GF-D8 (cell line): ENCODE data around the gene PTPRH.

Experiments used
- DNase-seq: peaks from one replicate; lab custom pipeline; 2025; lab: John Stamatoyannopoulos, UW

PTPRH gene

DNA sequence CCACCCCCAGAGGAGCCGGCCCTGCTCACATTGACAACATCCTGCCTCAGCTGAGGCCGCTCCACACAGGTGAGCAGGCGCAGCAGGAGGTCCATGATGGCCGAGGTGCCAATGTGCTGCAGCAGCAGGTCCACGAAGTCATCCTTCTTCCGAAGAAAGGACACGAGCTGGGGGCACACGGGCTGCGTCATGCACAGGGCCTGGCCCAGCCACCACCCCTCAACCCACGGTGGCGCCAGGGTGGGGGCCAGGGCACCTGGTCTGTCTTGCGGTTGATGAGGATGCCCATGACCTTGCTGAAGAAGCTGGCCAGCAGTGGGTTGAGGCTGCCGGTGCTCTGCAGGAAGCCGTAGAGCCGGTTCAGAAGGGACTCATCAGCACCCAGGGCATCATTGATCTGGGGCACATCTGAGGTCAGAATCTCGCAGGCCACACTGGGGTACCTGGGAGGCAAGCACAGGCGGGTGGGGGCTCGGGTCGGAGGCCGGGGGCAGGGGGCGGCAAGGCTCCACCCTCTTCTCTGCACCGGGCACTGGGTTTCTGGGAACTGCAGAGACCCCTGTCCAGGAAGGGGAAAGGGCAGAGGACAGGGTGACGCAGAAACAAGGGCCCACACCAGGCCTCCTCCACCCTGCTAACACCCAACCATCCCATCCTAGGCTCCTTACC lies 36.1 kb upstream of the PTPRH start:
- no peak for DNase-seq

DNA sequence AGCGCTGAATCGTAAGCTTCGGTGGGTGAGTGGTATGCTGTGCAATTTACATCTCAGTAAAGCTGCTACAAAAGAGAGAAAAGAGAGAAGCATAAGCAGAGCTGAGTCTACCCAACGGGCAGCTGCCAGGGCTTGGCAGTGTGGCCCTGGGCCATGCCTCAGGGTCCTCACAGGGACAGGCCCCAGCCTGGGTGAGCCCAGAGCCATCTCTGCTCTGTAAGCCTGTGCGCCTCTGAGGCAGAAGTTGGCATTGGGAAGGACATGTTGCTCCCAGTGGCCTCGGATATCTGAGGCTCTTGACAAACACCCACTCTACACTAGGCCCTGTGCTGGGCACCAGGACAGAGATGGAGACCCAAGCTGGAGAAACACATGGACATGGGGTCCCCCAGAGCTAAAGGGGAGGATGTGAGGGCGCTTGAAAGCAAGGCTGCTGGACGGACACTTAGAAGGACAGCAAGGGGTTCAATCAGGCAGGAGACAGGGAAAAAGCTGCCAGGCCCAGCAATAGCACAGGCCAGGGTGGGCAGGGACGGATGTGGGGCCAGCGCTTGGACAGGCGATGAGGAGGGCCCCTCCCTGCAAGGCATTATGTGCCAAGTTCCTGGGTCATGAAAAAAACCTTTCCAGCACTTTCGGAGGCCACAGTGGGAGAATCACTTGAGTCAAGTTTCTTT lies 34.8 kb upstream of the PTPRH start:
- no peak for DNase-seq

DNA sequence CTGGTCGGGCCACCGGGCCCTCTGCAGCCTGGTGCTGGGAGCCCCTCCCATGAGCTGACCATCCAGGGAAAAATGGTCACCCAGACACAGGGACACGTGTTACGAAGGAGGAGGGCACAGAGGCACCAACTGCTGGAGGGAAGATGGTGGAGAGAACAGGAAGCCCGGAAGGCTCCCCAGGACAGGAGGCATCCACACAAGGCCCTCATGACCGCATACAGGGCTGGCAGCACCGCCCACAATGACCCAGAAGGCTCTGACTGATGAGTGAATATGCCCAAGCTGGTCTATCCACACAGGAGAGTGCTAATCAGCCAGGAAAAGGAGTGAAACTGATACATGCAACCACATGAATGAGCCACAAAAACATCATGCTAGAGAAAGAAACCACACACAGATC lies 33.2 kb upstream of the PTPRH start:
- no peak for DNase-seq

DNA sequence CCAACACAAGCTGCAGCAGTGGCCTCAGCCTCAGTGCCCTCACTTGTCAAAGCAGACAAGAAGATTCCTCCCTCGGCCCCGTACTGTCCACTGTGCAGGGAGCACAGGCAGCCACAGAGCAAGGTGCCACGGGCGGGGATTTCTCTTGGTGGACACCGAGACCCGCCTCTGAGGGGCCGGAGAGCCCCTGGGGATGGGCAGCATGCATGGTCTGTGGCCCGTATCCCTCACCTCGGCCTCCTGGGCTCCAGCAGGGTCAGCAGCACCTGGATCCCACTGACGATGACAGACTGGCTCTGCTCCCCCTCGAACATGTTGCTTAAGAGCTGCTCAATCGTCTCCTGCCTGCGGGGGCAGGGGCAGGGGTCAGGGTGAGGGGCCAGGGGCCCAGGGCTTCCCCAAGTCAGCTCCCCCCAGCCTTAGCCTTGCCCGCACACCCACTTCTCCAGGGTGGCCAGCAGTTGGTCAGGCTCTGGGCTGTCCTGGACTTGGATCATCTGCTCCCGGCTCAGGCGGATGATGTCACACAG lies 32.7 kb upstream of the PTPRH start:
- DNase-seq, result no peak

DNA sequence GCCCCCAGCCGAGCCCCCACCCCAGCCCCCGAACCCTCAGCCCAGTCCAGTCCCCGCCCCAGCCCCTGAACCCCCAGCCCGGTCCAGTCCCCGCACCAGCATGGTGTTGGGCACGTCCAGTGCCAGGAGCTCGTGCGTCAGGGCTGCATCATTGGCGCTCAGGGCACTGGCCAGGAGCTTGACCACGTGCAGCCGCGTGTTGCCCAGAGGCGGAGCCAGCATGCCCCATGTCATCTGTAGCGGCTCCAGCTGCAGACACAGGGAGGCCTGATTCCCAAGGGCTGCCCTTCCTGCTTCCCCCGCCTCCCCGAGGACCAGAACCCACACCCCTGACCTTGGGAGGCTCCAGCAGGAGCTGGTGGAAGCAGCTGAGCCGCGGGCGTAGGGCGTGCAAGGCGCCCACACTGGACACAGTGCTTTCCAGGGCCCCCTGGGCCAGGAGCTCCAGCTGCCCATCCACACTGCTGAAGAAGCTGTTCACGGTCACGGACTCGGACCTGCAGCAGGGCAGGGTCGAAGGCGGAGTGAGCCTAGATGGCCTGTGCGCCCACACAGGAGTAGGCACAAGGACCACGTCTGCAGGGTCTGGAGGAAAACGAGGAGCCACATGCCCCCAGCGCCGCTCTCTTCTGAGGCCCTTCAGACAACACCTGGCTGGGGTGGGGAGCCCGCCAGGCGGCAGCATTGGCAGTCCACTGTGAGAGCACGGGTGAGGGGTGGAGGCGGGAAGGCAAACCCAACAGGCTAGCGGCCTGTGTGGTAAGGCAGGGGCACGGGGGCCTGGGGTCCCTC lies 32.0 kb upstream of the PTPRH start:
- no peak for DNase-seq

DNA sequence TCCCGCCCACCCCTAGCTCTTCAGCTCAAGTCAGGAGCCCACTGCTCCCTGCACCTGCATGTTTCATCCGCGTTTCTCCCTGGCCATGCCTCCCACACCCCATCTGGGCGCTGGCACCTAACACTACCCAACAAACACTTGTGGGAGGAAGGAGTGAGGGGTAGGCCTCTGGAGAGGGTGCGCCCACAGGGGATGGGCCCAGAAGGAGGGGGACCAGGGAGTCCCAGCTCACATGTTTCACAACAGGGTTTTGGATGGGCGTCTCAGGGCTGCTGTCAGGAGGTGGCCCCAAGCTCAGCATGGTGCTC lies 31.4 kb upstream of the PTPRH start:
- DNase-seq, result no peak

DNA sequence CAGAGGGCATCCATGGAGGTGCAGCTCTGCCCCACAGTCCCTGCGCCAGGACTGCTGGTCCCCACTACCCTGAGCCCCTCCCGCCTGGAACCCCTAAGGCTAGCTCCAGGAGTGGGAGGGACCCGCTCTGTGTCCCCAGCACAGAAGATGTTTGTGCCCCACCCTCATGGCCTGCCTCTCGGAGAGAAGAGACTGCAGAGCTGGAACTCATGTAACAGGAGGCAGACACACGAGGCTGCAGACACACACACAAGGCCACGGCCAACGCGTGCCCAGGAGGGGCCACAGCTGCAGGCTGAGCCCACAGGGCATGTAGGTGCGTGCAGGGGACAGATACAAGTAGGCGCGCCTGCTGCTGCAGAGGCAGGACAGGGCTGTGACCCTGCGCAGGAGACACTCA lies 29.7 kb upstream of the PTPRH start:
- no peak for DNase-seq

DNA sequence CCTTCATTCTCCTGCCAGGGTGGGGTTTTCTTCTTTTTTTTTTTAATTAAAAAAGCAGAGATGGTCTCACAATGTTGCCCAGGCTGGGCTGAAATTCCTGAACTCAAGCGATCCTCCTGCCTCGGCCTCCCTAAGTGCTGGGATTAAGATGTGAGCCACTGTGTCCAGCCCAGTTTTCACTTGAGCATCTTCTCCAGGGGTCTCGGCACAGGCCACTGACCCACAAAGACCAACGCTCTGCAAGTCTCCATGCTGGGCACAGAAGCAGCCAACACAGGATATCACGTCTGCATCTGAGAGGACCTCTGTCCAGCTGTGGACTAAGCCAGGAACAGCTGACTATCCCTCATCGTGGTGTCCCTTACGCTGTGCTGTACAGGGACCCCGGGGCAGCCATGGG lies 28.7 kb upstream of the PTPRH start:
- DNase-seq, result no peak

DNA sequence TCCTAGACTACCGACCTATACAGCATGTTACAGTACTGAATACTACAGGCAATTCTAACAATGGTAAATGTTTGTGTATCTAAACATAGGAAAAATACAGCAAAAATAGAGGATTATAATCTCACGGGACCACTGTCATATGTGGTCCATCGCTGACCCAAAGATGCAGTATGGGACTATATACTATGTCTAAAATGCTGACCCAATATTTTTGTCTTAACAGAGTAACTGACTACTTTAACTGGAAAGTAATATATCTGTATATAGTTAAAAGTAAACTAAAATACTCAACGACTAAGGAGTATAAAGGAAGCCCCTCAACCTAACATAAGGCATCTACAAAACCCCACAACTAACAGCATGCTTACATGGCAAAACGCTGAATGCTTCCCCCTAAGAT lies 23.7 kb upstream of the PTPRH start:
- DNase-seq, result no peak

DNA sequence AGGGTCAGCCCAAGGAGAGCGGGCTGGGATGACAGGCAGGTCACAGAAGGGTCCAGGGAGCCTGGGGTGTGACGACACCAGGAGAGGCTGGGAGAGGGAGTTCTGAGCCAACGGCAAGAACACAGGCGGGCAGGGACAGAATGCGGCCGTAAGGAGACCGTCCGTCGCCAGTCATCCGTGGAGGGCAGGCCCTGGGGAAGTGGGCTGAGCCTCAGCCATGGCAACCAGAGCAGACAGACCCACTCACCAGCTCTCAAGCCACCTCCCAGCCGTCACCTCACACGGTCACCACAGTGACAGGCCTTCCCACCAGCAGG lies 22.9 kb upstream of the PTPRH start:
- no peak for DNase-seq

DNA sequence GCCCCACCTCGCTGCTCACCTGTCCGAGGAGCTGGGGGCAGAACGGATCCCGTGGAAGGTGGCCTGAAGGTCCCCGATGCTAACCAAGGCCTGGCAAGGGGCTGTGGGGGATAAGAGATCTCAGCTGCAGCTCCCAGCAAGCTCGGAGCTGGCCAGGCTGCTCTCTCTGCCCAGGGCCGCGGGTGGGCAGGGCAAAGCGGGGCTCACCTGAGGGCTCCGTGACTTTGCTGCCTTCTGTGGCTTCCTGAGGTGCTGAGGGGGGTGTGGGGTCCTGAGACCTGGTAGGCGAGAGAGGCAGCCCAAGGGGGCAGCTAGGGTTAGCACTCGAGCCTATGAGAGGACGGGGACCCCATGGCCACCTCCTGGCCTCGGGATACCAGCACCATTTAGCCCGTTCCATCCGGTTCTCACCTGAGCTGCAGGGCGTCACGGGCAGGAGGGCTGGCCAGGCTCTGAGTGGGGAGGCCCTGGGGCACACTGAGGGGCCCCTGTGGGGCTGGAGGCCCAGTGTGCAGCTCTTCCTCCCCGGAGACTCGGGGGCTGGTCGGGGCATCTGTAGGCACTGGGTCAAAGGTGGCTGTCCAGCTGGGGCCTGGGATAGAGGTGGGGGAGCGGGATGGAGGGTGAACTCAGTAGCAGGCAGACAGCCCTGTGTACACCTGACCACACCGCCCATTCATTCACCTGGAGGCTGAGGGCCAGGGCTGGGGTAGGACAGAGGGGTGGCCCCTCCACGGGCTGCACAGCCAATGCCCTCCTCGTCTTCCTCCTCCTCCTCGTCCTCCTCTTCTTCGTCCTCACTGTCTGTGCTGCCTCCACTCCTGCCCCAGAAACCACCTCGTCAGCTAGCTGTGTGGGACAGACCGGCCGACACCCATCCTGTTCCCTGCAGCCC lies 22.3 kb upstream of the PTPRH start:
- no peak for DNase-seq

DNA sequence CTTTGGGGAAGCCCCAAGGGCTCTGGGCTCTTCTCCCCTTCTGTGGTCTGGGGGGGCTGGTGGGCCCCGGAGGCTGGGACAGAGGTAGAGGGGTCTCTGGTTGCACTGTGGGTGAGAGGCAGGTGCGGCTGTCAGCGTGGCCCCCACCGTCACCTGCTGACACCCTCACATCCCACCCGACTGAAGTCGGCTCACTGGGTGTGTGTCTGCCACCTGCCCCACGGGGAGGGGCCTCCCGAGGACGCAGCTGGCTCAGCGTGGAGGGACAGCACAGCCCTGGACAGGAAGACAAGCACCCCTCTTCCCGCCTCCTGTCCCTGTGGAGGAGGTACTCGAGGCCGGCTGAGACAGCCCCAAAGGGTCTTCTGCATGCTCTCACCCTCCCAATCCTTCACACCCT lies 21.5 kb upstream of the PTPRH start:
- DNase-seq, result no peak

DNA sequence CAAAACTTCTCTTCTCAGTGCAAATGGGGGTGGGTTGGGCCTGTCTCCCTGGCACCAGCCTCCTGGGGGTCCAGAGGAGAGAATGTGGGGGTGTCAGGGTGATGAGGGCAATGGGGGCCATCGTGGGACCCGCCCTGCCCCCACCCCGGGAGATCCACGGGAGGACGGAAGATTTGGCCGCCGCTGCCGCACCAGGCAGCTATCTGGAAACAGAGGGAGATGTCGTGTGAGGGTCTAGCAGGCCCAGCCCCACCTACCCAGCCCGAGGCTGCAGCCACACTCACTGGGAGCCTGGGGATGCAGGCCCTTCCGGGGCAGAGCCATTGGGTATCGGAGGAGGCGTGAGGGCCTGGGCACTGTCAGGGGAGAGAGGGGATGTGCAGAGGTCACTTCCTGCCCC lies 21.0 kb upstream of the PTPRH start:
- DNase-seq, result no peak

DNA sequence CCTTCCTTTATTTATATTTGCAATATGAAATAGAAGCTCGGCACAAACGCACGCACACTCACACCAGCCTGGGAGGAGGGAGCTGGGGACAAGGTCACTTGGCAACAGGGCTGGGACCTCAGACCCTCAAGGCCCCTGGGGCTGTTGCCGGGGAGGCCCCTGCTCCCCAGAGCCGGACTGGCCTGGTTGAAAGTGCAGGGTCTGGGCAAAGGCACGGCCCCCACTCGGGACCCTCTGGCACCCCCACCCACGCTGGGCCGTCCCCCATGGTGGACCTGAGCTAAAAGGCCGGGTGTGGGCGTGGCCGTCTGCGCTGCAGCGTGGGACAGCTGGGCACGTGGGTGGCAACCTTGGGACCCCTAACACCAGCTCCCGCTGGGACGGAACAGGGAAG lies 20.5 kb upstream of the PTPRH start:
- DNase-seq, result no peak

DNA sequence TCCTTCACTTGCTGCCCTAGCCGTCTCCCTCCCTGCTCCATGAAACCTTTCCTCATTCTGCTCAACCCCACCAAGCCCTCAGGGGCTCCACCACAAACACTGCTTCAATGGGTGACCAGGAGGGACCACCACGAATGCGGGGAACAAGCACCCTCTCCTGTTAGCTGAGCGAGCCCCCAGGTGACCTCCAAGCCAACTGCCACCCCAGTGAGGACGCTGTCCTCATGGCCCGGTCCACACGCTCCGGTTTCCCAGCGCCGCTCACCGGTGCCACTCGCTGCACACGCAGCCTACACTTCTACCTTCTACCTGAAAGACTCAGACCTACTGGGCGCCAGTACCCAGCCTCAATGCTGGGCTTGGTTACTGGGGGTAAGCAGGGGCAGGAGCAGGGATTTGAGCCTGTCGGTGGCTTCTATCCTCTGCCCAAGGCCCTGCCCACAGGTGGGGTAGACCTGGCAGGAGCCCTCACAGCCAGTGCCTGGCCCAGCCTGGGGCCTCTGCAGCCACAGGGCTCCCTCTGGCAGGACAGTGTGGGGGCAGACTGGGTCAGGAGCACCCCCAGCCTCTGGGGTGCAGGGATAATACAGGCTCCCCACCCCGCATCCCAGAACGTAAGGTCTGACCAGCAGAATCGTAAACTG lies 20.0 kb upstream of the PTPRH start:
- no peak for DNase-seq

DNA sequence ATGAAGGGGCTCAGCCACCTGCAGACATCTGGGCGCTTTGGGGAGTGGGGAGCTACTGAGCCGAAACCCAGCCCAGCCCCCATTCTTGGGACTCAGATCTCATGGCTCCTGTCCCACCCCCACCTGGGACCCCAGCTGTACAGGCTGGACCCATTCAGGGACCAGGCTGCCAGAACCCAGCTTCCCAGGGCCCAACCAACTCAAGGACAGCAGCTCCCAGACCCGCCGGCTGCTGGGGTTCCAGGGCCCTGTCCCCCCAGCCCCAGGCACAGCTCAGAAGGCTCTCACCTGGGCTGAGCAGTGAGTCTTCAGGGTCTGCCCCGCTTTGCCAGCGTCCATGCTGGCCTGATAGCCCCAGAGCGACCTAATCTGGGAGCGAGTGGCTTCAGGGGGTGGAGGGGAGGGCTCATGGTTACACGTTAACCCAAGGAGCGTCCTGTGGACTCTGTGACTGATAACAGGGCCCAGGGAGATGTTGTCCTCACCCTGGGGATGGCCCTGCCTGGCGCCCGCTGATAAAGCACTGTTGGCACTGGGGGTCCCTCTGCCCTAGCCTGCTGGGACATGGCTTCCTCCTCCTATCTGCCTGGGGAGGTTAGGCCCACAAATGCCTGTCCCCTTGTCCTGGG lies 19.2 kb upstream of the PTPRH start, which contains the start of gene TMEM86B:
TSS of gene TMEM86B (minus strand) at position 361 of the 629 bp plus-strand sequence. CDS start at position 339, 22 bp downstream.
- DNase-seq, result no peak

DNA sequence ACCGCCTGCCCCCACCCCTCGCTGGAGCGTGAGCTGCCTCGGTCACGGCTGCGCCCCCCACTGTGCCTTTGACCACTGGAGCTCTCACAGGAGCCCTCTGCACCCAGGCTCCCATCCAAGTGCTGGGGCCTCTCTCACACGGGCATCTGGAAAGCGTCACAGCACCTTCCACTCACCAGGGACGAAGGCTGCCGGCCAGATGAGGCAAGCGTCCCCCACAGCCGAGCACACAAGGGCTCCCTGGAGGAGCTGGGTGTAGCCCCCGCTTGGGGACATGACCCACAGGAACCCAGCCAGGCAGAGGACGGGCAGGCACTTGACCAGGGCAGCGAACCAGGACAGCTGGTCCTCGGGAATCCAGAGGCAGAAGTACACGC lies 18.7 kb upstream of the PTPRH start:
- DNase-seq, result no peak

DNA sequence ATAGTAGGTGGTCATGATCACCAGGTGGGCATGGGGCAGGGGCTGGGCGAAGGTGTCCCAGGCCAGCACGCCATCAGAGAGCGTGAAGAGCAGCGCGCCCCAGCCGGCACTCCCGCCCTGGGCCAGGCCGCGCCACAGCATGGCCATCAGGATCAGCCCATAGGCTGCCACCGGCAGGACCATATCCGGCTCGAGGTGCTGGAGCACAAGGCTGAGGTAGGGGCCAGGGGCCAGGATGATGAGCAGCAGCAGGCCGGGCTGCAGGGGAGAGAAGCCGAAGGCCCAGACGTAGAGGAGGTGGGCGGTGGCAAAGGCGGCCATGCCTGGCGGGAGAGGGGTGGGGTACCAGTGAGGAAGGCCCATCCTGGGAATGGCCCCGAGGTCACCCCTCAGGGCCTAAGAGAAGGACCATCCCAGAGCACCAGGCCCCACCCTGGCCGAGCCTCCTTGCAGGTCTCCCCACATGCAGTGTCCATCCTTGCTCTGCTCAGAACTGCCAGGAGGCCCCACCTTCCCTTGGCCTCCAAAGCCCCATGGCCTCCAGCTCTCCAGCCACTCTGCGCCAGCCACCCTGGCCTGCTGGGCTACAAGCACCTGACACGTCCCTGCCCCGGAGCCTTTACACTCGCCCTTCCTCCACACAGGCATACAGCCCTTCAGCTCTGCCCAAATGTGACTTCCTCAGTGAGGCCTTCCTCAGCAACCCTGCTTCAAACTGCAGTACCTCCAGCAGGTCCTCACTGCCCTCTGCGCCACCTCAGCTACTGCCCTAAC lies 18.1 kb upstream of the PTPRH start:
- DNase-seq, result no peak

DNA sequence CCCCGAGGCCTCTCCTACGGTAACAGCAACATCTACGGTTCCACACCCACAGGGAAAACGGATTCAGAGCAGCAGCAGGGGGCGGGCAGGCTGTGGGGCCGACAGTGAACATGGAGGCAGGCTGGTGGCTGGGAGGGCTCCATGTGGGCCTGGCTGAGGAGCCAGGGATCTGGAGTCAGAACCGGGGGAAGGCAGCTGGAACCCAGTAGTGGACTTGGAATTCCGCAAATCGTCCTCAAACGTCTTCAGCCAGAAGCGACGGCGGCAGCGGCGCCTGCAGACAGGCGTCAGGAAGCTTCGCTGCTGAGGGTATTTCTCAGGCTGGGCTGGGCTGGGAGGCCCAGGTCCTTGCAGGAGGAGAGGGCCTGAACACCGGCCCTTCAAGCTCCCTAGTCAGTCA lies 17.5 kb upstream of the PTPRH start:
- DNase-seq, result no peak

DNA sequence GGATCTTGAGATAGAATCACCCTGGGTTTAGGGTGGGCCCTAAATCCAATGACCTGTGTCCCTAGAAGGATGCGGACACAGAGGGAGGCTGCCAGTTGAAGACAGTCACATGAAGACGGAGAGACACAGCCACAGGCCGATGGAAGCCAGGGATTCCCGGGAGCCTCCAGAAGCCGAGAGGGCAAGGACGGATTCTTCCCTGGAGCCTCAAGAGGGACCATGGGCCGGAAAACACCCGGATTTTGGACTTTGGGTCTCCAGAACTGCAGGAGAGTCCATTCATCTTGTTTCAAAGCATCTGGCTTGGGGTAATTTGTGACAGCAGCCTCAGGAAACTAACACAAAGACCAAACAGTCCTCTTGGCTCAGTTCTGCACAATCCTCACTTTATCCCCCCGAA lies 17.0 kb upstream of the PTPRH start:
- DNase-seq, result no peak
